HG03460 (cell line): ENCODE results near the gene BYSL.
"Not testable (repeated sequence)": the region's sequence is repeated elsewhere in the genome, so short reads cannot be mapped to it uniquely, and the experiment has no call there.

ENCODE experiments used
- ATAC-seq: cut with Tn5 transposase; IDR thresholded peaks from one replicate; pipeline ENCODE4 v1.9.1; 2021; ENCODE audit not compliant: unreplicated experiment

The BYSL gene

DNA sequence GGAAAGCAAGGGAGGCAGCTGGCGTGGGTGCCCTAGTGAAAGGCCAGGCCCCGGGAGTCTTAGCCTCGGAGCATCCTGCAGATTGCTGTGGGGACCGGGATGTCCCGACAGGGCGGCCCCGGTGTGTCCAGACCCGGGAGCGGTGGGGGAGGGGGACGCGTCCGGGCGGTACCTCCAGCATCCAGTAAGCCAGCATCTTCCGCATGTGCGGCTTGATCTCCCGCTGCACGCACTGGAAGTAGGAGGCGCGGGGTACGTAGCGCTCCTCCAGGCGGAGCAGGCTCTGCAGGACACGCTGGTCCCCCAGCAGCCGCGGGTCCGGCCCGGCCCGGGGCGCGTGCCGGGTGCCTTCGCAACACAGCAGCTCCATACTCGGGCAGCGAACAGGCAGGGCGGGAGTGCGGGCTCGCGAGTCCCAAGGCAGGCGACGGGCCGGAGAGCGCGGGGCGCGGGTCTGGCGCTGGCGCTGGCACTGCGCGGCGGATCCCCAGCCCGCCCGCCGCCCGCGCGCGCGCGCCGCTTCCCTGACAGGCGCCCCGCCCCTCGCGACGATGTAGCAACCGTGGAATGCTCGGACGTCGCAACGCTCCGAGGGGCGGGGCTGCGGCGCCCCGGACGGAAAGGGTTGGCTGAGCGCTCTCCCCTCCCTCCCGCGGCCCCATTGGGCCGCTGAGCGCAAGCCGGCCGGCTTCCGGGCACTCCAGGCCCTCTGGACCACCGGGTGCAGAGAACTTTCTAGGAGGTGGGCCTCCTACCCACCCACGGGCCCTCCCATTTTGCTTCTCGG is 20.2 kb downstream of the BYSL start, which contains the start of gene CCND3:
Gene CCND3, minus strand, starts transcription at position 529 of the 787 bp plus-strand sequence. Its CDS starts 159 bp downstream, at position 370.
- peak; percentile 90 for ATAC-seq

DNA sequence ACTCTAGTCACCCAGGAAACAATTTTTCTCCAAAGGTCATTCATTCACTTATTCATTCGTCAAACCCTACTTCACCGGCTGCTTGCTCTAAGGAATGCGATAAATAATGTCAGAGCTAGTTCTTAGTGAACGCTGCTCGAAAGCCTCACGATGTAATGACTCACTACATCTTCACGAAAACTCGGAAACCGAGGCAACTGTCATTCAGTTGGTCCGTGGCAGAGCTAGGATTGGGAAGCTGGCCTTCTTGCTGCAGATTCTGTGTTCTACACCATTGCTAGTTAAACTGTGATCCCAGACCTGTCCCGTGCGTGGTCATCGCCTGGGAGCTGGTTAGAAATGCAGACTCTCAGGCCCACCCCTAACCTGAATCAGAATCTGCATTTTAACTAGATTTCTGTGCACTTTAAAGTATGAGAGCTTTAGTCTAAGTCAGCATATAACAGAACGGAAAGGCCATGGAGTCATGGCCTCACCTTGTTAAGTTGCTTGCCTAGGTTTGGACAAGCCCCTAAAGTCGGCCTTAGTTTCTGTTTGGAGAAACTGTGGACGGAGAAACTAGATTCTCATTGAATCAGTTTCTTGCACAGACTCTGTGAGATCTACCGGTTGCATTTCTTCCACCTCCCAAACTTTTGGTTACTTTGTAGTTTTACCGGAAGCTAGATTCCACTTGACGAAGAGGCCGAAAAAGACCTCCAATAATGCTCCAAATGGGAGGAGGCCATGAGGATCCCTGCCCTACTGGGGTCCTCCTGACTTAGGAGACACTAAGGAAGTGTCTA is 21.0 kb downstream of the BYSL start:
- no peak for ATAC-seq

DNA sequence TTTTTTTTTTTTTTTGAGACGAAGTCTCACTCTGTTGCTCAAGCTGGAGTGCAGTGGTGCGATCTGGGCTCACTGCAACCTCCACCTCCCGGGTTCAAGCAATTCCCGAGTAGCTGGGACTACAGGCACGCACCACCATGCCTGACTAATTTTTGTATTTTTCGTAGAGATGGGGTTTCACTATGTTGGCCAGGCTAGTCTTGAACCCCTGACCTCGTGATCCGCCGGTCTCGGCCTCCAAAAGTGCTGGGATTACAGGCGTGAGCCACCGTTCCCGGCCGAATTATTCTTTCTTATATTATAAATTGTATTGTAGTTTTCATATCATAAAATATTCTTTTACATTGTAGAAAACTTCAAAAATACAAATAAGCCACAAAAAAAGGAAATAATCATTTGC is 21.6 kb downstream of the BYSL start:
- not testable (repeated sequence) for ATAC-seq

DNA sequence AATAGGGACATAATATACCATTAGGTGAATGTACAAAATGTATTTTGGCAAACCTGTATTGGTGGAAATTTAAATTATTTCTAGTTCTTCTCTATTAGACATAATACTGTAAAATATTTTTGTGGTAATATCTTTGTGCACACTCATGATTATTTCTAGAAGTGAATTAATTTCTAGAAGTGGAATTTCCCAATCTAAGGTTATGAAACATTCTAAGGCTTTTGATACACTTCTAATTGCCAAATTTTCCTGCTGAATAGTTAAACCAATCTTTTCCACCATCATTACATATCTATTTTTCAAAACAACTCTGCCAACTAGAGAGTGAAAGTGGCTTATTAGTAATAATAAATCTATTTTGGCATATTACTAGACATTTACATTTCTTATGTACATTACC is 22.2 kb downstream of the BYSL start:
- ATAC-seq = no peak

DNA sequence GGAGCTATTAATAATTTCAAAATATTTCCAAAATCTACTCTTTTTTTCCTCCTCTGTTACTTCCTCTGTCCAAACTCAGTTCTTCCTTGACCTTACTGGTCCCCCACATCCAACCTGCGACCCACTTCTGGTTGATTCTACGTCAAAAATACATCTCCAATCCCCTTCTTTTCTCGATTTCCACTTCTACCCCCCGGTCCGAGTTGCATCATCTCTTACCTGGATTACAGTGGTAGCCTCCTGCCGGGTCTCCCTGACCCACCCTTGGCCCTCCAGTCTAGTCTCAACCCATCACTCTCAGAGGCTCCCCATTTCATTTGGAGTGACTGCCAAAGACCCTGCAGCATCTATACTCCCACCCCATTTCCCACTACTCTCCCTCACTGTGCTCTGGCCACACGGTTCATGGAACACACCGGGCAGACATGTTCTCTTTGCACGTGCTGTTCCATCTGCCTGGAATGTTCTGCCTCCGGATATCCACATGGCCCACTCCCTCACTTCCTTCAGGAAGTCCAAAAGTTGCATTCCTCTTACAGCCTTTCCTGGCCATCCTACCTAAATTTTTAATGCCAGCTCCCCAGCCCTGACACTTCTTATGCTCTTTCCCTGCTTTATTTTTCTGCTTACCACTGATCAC is 26.4 kb downstream of the BYSL start:
- ATAC-seq = no peak

DNA sequence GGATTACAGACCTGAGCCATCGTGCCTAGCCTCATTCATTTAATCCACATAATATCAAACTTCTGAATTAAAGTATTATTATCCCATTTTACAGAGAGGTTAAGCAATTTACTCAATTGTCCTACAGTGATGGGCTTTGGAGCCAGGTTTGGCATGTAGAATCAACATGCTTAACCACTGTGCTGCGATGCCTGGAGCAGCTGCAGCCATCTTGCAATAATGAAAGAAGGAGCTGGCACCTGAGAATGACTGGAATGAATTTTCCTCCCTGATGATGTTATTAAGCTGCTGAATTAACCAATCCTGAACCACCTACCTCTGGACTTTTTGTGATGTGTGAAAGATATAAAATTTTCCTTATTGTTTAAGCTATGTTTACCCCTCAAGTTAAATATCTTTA is 33.4 kb downstream of the BYSL start:
- no peak for ATAC-seq

DNA sequence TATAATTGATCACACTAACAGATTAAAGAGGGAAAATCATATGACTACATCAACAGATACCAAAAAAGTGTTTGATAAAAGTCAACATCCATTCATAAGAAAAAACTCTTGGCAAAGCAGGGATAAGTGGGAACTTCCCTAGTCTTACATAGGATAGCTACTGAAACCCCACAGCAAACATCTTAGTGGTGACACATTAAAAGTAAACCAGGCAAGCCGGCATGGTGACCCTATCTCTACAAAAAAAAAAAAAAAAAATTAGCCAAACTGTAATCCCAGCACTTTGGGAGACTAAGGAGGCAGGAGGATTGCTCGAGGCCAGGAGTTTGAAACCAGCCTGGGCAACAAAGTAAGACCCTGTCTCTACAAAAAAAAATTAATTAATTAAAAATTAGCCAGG is 34.1 kb downstream of the BYSL start:
- no peak for ATAC-seq

DNA sequence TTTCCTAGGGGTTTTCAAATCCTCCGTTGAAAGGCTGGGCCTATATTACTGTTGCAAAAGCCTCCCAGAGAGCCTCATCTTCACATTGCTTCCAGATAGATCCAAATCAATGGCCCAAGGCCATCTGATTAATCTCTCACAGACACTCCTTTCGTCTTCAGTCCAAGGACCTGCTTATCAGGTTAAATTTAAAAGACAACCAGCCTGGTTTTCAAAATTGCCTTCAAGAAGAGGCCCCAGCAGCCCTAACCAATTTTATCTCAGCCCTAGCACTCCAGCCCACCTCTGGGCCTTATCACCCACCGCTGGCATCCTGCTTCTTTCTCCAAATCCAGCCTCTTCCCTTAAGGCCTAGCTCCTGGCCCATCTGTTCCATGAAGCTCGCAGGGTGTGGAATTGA is 35.8 kb downstream of the BYSL start:
- ATAC-seq = no peak

DNA sequence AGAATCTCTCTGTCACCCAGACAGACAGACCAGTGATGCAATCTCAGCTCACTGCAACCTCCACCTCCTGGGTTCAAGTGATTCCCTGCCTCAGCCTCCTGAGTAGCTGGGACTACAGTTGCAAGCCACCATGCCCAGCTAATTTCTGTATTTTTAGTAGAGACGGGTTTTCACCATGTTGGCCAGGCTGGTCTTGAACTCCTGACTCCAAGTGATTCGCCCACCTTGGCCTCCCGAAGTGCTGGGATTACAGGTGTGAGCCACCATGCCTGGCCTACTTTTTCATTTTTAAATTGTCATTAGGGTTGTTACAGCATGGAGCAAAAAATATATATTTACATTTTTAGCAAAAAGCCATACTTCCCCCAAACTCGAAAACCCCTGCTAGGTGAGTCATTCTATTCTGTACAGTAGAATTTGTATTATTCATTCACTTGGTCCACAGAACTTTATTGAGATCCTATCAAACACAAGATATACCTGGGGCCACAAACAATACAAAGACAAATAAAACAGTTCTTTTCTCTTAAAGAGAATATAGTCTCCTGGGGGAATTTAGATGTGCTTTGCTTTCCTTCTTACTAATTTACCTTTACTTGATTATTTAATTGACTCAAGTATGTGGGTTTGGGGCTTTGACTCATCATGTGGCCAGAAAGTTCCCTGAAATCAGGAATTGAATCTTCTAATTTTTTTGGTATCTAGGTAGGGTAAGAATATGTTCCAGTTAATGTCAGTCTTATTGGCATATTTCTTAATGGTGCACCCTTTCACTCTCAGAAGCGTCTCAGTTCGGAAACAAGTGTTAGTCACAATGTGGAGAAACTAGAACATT is 36.9 kb downstream of the BYSL start:
- no peak for ATAC-seq

DNA sequence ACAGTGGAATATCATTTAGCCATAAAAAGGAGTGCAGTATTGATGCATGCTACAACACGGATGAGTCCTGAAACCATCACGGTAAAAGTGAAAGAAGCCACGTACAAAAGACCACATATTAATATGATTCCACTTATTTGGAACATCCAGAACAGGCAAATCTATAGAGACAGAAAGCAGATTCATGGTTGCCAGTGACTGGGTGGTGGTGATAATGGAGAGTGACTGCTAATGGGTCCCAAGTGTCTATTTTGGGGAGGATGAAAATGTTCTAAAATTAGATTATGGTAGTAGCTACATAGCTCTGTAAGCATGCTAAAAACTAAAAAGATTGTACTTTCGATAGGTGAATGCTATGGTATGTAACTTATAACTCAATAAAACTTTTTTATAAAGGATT is 38.7 kb downstream of the BYSL start:
- ATAC-seq = no peak

DNA sequence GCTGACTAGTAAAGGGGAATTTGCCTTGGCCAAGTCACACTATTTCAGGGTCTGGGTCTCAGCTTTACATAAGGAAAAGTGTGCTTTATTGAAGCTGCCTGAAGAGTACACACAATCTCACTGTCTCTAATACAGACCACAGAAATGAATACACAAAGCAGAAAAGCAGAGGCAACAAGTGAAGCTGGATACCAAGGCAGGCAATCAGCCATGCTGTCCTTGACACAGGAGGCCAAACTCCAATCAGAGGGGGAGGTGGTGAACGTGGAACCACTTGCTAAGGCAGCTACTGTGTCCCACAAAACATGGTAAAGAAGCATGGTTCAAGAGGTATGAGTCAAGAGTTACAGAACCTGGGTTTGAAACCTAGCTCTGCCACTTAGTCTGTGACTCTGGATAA is 42.1 kb downstream of the BYSL start:
- no peak for ATAC-seq

DNA sequence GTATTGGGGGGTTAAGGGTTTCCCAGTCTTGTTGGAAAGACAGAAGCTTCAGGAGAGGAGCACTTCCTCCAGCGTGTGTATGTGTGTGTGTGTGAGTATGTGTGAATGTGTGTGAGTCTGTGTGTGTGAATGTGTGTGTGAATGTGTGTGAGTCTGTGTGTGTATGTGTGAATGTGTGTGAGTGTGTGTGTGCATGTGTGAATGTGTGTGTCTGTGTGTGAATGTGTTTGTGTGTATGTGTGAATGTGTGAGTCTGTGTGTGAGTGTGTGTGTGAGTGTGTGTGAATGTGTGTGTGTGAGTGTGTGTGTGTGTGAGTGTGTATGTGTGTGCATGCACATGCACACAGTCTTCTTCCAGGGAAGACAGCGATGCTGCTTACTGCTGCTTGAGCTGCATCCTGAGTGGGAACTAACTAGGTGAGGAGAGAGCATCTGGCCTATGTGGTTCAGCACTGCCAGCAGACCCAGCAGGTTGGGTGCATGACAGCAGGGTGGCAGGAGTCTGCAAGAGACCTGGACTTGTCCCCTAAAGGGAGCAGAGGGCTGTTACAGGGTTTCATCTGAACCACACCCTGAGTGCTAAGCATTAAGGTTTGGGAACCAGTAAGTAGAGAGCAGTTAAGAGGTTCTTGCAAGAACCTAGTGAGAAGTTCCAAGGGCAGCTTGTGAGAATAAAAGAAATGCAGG is 43.0 kb downstream of the BYSL start:
- no peak for ATAC-seq

DNA sequence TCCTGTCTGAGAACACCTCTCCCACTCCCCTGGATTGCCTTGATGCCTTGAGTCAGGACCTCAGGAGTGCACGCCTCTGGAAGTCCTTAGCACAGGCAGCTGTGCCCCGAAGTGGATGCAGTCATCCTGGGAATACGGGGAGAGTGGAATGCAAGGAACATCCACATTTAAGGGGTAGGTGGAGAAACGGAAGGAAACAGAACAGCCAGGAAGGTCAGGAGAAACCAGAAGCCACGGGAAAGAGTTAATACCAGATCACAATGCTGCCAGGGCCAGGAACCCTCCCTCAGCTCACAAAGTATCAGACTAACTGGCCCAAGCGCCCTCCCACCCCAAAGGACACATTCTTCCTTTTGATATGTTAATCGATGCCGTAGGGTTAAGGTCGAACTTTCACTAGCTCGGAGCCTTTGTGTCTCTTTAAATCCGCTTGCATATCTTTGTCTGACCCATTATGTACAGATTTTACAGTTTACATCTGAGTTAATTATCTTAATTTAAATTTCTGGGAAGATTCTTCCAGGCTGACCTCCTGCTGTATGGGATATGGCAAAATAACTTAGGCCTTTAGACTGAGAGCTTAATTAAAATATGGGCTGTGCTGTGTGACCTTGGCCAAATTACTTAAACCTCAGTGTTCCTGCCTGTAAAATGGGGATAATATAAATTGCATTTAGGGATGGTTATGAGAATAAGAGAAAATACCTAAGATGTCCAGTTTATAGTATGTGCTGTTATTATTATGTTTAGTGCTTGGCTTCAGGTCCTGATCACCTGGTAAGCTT is 44.3 kb downstream of the BYSL start:
- ATAC-seq = no peak

DNA sequence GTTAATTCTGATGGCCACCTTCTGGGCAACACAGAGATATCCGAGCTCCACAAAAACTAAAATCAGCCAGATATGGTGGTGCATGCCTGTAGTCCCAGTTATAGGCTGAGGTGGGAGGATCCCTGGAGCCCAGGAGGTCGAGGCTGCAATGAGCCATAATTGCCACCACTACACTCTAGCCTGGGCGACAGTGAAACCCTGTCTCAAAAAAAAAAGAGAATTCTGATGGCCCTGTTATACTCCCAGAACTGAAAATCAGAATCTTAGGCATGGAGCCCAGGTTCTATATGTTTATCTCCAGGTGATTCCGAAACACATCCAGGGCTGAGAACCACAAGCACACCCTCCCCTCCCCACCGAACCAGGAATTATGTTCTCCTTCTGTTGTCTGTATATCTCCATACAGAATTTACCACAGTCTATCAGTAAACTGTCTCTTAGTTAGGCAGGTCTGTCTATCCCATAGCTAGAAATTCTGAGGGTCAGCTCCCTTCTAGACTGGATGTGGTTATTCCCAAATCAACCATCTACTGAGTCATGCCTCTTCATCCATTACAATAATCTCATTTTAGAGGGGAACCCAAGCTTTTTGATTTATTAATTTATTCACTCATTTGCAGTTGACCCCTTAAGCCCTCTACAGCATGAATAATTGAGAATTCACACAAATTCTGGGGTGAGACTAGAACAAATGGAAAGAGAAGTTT is 45.1 kb downstream of the BYSL start:
- no peak for ATAC-seq

DNA sequence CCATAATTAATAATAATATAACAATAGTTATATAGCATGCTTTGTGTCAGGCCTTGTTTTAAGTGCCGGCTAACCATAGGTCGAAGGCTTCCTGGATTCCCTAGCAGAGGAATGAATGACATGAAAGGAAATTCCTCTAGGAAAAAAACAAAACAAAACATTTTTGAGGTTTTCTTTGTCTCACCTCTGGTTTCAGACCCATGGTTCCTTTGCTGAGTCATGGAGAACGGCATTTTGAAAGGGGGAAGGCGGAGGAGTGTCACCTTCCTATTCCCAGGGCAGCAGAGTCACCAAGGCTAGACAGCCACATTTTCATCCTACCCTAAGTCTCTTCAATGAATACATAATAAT is 45.6 kb downstream of the BYSL start:
- no peak for ATAC-seq

DNA sequence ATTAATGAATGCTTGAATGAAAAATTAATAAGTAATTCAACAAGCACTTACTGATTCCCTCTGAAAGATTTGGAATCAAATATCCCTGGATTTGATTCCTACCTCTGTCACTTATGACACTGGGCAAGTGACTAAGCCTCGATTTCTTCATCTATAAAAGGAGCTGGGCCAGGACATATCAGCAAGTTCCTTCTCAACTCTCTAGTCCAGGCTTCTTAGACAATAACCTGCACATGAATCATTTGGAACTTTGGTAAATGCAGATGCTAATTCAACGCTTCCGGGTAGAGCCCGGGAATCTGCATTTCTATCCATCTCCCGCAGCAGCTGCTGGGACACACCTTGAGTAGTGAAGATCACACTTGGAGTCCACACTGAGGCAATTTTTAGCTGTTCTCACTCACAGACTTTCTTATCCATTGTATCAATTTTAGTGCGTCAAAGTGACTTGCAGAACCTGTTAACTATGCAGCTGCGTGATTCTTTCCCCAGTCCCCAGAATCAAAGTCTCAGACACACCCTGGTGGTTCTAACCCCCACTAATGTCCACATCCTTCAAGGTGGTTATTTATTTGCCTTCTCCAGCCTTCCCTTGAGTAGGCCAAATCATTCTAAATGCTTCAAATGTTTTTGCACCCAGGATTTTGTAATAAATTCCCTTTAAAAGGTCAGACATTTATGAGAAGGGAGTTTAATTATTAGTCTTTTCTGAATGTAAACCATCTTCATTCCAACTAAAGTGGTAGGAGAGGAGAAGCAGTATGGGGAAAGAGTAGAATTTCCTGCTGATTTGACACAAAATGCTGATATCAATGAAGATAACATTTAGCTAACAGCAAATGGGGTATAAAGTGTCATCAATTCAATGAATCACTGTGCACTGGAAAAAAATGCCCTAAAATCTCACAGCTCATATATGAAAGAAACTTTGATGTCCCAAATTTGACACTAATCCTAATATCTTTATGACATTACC is 46.3 kb downstream of the BYSL start:
- no peak for ATAC-seq

DNA sequence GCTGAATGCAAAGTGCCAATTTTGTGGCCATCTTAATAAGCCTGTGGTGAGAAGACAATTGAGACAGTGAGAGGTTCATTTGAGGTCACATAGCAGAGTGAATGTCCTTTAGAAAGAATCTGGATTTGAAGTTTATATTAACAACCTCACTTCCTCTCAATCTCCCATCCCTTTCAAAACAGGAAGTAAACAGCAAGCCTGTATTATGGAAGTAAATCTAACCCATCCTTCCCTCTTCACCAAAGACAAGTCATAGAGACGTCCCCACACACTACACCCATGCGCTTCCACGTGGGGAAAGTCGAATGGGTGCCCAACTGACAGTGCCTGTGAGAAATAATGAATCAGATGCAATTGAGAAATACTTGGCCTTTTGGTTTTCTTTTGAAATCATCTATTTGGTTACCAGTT is 49.1 kb downstream of the BYSL start:
- no peak for ATAC-seq

DNA sequence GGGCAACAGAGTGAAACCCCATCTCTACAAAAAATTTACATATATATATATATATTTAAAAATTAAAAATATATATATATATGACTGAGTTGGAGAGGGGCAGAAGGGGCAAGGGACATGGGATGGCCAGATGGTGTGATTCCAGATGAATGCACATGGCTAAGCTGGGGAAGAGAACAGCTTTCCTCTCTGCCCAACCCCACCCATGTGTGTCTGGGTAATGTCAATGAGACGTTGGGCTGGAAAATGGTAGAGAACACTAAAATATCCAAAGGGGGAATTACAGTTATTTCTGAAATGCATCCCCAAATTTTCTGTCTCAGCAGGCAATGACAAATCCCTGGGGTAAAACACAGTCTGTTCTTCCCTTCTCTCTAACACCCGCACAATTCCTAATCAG is 51.5 kb downstream of the BYSL start:
- no peak for ATAC-seq
